ENCODE measurements around the gene FAM168B.

The FAM168B gene

DNA sequence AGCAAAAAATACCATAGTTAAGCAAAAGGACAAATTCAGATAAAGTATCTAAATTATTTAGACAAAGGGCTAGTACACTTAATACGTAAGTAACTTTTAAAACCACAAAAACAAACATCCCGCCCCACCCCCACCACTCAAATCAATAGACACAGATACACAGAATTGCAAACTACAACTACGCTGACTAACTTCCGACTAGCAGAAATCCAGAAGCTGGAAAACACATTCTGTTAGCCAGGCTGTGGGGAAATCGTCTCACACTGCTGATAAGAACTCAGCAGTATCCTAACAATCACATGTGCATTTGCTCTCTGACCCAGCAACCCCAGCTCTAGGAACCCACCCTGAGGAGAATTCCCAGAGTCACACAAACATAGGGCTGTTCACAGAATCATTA, 16.6 kb downstream of the FAM168B start:
- TF ChIP-seq GATA3 (IDR thresholded peaks at IDR 0.05; ENCODE audit: low read depth, low read length) (no peak), GATA2 (IDR thresholded peaks at IDR 0.05; ENCODE audit: low read depth, low read length) (no peak)

DNA sequence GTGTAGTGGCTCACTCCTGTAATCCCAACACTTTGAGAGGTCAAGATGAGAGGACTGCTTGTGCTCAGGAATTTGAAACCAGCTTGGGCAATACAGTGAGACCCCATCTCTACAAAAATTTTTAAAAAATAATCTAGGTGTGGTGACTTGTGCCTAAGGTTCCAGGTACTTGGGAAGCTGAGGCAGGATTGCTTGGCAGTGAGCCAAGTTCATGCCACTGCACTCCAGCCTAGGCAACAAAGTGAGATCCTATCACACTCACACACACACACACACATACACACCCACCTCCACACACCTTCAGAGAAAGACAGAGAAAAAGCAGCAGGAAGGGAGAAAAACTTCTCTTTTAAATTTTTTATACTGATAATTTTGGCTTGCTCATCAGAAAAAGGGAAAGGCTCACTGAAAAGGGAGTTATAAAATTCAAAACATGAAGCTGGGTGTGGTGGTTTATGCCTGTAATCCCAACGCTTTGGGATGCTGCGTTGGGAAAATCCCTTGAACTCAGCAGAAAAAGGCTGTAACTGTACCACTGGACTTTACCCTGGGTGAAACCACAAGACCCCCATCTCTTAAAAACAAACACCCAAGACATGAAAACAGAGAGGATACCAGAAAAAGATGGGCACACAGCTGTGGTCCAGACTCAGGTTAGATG, 25.7 kb downstream of the FAM168B start:
- TF ChIP-seq GATA2 (IDR thresholded peaks at IDR 0.05; ENCODE audit: low read depth, low read length) (no peak), GATA3 (IDR thresholded peaks at IDR 0.05; ENCODE audit: low read depth, low read length) (no peak)

DNA sequence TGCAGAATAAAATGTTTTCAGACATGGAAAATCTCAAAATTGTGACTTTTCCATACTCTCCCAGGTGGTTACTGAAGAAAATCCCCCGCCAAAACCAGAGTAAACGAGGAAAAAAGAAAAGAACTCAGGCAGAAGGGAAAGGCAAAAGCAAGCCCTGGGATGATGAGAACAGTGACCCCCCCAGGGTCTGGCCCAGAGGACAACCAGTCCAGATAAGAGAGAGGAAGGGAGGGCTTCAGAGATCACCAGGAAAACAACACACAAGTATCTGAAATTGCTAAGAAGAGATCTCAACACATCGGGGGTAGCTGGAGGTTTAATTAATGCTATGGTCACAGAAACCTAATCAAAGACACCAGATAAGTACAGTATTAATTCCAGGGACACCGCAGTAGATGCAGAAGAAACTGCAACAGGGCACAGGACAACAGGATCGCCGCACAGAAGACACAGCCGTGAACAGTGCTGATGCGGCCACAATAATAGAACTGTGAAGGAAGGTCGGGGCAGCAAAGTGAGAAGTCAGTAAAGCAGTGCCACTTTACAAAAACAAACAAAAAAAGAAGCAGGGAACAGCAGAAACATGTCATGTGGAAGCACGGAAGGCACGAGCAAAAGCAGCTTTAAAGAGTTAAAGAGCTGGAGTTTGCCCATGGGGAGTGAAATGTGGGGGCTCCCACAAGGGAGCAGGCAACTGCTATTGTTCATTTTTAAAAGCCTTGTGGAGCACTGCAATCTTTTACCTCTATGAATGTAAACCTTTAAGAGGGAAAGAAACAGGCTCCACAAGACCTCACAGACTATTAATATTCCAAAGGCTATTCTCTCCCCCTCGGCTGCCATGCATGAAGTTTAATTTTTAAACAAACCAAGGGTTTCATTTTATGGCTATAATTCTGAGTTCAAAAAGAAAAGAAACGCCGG, 28.4 kb downstream of the FAM168B start:
- TF ChIP-seq GATA2 (IDR thresholded peaks at IDR 0.05; ENCODE audit: low read depth, low read length) = no peak
- TF ChIP-seq GATA3 (IDR thresholded peaks at IDR 0.05; ENCODE audit: low read depth, low read length) = no peak

DNA sequence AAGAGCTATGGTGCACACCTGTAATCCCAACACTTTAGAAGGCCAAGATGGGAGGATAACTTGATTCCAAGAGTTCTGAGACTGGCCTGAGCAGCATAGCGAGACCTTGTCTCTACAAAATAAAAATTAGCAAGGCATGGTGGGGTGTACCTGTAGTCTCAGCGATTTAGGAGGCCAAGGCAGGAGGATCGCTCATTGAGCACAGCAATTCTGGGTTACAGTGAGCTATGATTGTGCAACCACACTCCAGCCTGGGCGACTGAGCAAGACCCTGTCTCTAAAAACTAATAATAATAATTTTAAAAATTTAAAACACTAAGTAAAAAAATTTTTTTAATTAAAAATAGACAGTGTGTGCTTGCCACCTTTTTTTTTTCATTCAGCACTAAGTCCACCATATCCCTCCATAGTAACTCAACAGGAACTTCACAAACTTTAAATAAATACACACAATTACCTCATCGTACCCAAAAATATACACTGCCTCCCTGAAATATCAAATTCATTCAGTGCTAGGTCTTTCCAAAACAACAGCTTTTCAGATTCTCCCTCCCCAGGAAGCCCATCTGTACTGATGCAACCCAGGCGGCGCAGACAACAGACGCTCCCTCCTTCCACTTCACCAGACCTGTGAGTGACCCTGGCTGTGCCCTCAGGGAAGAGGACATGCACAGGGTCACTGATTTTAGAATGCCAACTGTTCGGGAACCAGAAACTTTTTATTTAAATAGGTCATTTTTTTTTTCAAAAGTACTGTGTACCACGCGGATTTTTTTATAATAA, 29.6 kb downstream of the FAM168B start:
- TF ChIP-seq GATA2 (IDR thresholded peaks at IDR 0.05; ENCODE audit: low read depth, low read length) (no peak), GATA3 (IDR thresholded peaks at IDR 0.05; ENCODE audit: low read depth, low read length) (no peak)

DNA sequence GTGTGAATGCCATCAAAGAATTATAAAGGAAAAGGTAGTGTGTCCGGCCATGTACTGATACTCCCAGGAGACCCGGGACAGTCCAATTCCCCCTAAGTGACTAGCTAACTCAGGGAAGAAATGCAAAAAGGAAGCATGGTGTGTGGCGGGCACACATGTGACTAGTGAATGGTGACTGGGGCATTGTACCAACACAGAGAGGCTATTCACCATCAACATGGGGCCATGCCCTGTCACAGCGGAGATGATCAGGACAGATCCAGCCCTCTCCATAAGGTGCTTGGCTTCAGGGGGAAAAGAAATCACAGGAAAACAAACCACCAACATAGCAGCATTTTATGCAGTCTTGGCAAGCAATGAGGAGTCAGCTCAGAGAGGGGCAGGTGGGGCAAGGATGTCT, 34.3 kb downstream of the FAM168B start:
- TF ChIP-seq GATA2 (IDR thresholded peaks at IDR 0.05; ENCODE audit: low read depth, low read length) (no peak), GATA3 (IDR thresholded peaks at IDR 0.05; ENCODE audit: low read depth, low read length) (no peak)

DNA sequence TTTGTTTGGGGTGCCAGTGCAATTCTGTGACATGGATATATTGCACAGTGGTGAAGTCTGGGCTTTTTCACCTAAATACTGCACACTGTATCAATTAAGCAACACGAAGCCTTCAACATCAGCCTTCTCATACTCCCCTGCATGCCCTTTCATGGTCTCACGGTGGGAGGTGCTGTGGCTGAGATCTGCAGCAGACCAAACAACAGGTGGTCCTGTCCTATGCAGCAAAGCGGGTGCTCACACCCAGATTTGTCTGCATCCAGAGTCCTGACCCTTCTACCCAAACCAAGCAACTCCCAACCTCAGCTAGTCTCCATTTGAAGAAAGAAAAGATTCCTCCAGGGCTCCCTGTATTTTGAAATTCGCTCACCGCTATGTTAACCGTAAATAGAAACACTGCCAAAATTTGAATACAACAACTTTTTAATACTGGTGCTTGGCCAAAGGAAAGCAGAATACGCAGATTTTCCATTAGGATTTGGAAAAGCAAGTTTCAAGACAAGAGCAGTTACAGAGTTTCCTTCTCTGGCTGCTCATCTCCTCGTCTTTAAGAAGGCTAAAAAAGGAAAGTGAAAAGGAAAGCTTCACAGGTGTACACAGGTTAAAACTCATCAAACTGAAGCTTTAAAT, 34.9 kb downstream of the FAM168B start:
- TF ChIP-seq GATA2 (IDR thresholded peaks at IDR 0.05; ENCODE audit: low read depth, low read length) (no peak), GATA3 (IDR thresholded peaks at IDR 0.05; ENCODE audit: low read depth, low read length) (no peak)

DNA sequence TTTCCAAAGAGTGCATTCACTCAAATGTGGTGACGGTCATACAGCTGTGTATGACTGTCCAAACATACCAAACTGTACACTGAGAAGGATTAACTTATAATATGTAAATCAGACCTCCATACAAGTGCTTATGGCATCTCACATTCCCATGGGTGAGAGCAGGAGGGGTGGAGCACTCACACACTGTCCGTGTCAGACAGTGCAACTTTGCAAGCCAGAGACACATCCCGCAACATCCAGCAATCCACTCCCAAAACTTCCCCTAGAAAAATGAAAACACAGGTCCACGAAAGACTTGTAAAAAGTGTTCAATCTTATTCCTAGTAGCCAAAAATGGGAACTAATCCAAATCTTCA, 36.4 kb downstream of the FAM168B start:
- TF ChIP-seq GATA2 (IDR thresholded peaks at IDR 0.05; ENCODE audit: low read depth, low read length) = no peak
- TF ChIP-seq GATA3 (IDR thresholded peaks at IDR 0.05; ENCODE audit: low read depth, low read length) = no peak

DNA sequence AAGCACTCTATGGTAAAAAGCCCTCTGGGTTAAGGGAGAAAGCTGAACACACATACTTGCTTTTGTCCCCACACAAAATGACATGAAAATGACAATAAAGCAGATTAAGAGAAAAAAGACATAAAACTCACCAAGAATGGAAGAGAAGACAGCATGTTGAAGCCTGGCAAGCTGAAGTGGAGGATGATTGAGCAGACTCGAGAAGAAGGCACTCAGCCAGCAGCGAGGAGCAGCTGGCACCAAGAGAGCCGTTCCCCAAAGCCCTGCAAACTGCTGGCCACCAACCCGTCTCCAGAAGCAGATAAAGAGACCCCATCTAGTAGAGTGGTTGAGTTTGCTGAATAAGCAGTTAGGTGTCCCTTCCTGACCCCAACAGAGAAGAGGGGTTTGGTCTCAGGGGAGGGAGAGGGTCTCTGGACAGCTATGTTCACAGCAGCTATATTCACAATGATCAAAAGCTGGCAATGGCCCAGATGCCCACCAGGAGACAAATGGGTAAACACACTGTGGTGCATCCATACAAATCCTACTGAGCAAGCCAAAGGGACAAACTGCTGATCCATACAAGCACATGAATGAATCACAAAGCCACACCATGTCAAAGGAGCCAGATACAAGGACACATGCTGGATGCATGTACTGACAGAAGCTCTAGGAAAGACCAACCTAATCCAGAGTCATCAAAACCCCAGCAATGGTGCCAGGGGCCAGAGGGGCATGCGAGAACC, 36.9 kb downstream of the FAM168B start:
- no peak for TF ChIP-seq GATA2 (IDR thresholded peaks at IDR 0.05; ENCODE audit: low read depth, low read length)
- no peak for TF ChIP-seq GATA3 (IDR thresholded peaks at IDR 0.05; ENCODE audit: low read depth, low read length)

DNA sequence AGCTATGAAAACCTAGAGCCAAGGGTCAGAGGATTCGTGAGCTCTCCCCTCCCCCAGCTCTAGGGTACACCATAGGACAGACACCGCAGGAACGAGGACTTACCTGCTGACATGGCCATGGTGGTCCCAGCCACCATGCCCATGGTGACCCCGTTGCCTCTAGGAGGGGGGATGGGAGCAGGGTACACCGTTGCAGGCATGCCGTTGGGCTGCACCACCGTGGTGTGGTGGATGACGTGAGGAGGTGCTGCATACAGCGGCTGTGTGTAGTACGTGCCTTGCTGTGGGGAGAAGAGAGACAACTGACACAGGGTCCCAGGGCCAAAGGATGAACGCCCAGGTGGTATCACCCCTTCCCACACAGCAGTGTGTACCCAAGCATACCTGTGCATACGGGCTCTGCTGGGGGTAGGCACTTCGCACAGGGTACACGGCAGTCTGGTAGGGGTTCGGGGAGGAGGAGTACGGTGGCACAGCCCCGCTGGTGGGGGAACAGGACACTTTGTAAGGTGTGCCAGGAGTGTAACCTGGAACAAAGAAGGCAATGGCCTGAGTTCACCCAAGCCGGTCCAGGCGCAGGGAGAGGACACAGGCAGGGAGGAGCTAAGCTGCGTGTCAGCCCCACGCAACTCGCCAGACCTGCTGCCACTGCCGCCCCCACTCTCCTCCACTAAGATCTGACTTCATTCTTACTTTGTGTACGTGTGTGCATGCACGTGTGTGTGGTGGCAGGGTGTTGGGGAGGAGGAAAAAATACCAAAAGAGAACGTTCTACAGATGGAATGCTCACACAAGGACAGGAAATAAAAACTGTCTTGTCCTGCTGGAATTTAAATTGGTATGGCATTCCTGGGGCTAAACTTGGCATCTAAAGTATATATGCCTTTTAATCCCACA, 37.8 kb downstream of the FAM168B start:
- no peak for TF ChIP-seq GATA2 (IDR thresholded peaks at IDR 0.05; ENCODE audit: low read depth, low read length)

DNA sequence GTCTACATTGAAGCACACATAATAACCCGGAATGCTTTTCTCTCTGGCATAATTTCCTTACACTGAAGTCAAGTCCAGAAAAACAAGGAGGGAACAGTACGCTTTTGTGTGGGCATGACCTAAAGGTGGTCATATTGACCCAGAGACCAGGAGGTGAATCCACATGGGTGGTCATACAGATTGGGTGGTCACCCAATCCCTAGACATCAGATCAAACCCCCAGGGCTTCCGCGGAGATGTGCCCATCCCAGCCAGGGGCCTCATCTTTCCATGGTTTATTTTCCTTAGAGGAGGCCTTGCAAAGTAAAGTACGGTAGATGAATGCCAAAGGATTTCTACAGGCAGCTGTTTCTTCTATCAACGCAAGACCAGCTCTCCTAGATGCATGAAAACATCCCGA, 38.8 kb downstream of the FAM168B start:
- TF ChIP-seq GATA2 (IDR thresholded peaks at IDR 0.05; ENCODE audit: low read depth, low read length) (no peak), GATA3 (IDR thresholded peaks at IDR 0.05; ENCODE audit: low read depth, low read length) (no peak)

DNA sequence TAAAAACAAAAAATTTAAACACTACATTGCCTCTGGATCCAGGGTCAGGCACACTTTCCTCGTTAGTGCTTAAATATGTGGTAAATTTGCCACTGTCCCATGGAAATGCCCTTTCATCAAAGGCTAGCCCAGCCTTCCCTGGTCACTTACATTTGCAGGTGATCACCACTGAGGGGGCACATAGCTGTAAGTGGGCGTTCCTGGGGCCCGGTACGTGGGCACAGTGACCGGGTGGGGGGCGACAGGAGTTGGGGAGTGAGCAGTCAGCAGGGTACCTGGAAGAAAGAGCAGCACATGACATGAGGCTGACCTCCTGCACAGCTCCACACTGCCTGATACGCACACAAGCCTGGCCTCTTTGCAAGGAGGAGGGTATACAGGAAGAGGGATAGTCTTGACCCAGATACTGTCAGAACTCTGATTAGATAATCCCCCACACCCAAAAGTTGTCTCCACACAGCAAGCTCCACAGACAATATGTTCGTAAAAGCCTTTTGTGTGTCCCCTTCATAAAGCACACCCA, 40.5 kb downstream of the FAM168B start:
- TF ChIP-seq GATA3 (IDR thresholded peaks at IDR 0.05; ENCODE audit: low read depth, low read length) (no peak), GATA2 (IDR thresholded peaks at IDR 0.05; ENCODE audit: low read depth, low read length) (no peak)

DNA sequence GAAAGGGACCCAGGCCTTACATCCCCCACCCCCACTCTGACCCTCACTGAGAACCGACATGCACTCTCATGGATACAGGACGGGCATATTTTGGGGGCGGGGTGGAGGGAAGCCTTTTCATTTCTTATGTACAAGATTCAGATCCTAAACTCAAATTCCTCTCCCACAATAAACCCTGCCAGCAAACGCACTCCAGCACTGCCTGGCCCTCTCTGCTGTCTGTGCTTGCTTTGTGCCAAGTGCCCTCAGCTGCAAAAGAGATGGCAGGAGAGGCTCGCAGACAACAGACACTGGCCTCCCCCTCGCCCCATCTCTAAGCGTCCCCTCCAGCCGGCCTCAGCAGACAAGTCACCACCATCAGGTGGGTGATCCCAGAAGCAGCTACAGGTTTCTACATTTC, 42.4 kb downstream of the FAM168B start:
- TF ChIP-seq GATA2 (IDR thresholded peaks at IDR 0.05; ENCODE audit: low read depth, low read length) = no peak
- no peak for TF ChIP-seq GATA3 (IDR thresholded peaks at IDR 0.05; ENCODE audit: low read depth, low read length)
